Central memory CD8-positive, alpha-beta T cell (primary cell): Measurements from ENCODE around the gene RASGRP2.

Experiments
- ATAC-seq: fragments of 150-1000 bp; cut with Tn5 transposase; replicated peaks from 2 replicates; pipeline ENCODE4 v1.10.0; 2022; ENCODE audit warnings: mild to moderate bottlenecking, moderate FRiP score, moderate number of reproducible peaks; ENCODE audit not compliant: poor library complexity, severe bottlenecking; ENCODE audit errors: extremely low read depth
- DNase-seq, 2 donors: peaks; one replicate each; pipeline ENCODE4 v3.0.0; 2021; ENCODE audit warnings: low spot score in 2 of 2
- H3K27ac Mint-ChIP-seq: one replicate; pipeline ENCODE4 v1.8.0; 2022; ENCODE audit warnings: low read depth, mild to moderate bottlenecking, moderate library complexity, mixed read lengths
- H3K27me3 Mint-ChIP-seq: one replicate; pipeline ENCODE4 v1.8.0; 2022; ENCODE audit warnings: mixed read lengths
- H3K36me3 Mint-ChIP-seq: one replicate; pipeline ENCODE4 v1.8.0; 2022; ENCODE audit warnings: mild to moderate bottlenecking, moderate library complexity, mixed read lengths; ENCODE audit not compliant: insufficient read depth
- H3K4me1 Mint-ChIP-seq: one replicate; pipeline ENCODE4 v1.8.0; 2022; ENCODE audit warnings: mixed read lengths
- H3K4me3 Mint-ChIP-seq: one replicate; pipeline ENCODE4 v1.8.0; 2022; ENCODE audit warnings: mild to moderate bottlenecking, moderate library complexity, mixed read lengths
- H3K9me3 Mint-ChIP-seq: one replicate; pipeline ENCODE4 v1.8.0; 2022; ENCODE audit warnings: mixed read lengths

Gene RASGRP2

DNA sequence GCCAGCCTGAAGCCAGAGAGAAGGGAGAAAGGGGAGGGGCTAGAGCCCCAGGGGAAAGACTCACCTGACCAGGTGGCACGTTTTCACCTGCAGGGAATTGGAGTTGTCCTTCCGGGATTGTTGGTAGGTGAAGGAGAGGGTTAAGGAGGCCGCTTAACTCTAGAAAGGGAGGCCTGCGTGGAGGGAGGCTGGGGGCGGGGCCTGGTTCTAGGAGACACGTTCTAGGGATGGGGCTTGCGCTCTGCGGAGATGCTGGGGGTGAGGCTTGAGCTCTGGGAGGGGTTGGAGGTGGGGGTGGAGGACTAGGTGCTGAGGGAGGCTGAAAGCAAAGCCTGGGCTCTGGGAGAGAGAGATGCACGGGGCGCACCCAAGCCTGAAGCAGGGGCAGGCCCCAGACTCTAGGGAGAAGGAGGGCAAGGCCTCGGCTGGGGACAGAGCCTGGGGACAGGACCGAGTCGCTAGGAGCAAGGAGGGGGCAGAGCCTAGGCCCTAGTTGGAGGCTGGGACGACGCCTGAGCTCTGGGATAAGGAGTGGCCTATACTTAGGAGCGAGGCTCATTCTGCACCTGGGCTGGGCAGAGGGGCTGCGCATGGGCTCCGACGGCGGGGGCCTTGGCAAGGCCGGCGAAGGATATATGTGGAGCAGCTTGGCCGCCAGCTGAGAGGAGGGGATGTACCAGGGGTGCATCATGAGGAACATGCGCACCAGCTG, 2.4 kb downstream of the RASGRP2 start:
- Mint-ChIP-seq H3K27me3 (no peaks in the 10 kb centered on the region), H3K27ac (peak overlapping the region; percentile 57), H3K4me1 (peaks cover 53% of the 10 kb centered on the region)

DNA sequence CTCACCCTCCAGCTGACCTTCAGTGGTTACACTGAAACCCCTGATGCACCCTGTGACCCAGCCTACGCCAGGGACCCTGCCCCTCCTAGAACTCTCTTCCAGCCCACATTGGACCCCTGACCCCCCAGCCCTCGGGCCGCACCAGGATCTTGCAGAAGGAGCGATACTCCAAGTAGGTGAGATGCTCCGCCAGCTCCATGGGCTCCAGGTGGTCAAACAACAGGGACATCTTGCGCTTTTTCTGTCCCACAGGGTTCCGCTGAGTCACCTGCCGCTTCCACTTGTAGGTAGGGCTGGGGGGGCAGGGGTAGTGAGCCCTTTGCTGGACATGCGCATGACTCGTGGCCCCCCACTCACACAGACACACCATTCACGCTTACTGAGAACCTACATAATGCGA, 4.1 kb downstream of the RASGRP2 start:
- no peaks in the 10 kb centered on the region for H3K9me3 Mint-ChIP-seq
- H3K36me3 Mint-ChIP-seq, result peaks cover 61% of the 10 kb centered on the region
- H3K27me3 Mint-ChIP-seq, result no peaks in the 10 kb centered on the region
- no peak overlapping the region for H3K4me3 Mint-ChIP-seq
- no peak for DNase-seq
- H3K4me1 Mint-ChIP-seq, result peaks cover 53% of the 10 kb centered on the region
- no peak overlapping the region for H3K27ac Mint-ChIP-seq
- no peak for ATAC-seq

More for the DNA sequence above, 2.4 kb downstream of the RASGRP2 start:
- ATAC-seq, result no peak
- no peak for DNase-seq
- Mint-ChIP-seq H3K36me3 (peaks cover 63% of the 10 kb centered on the region), H3K9me3 (no peaks in the 10 kb centered on the region), H3K4me3 (peak overlapping the region; percentile 97)

DNA sequence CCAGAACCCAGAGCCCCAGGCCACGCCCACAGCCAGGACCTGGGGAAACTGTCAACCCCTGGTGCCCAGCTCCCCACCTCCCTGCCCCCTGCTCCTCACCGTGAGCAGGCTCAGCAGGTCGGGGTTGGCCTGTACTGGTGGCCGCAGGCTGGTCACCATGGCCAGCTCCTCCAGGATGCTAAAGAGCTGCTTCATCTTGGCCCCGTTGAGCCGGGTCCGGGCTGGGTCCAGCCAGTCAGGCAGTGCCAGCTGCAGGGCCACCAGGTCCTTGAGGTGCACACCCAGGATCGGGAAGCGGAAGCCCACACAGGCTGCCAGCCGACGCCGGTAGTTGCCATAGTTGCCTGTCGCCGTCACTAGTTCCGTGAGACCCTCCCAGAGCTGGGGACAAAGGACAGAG, 7.3 kb downstream of the RASGRP2 start:
- Mint-ChIP-seq H3K27me3 (no peaks in the 10 kb centered on the region), H3K4me3 (no peak overlapping the region), H3K4me1 (peaks cover 47% of the 10 kb centered on the region), H3K27ac (no peak overlapping the region), H3K9me3 (no peaks in the 10 kb centered on the region), H3K36me3 (peaks cover 71% of the 10 kb centered on the region)
- no peak for ATAC-seq
- DNase-seq, result no peak

GRCh38 chr11:64735725-64736259, 8.2 kb downstream of the RASGRP2 start:
- H3K4me3 Mint-ChIP-seq, result no peak overlapping the region
- peaks cover 42% of the 10 kb centered on the region for H3K4me1 Mint-ChIP-seq
- DNase-seq (no peak), ATAC-seq (no peak)
- H3K36me3 Mint-ChIP-seq, result peaks cover 71% of the 10 kb centered on the region
- H3K27me3 Mint-ChIP-seq, result no peaks in the 10 kb centered on the region
- no peak overlapping the region for H3K27ac Mint-ChIP-seq
- H3K9me3 Mint-ChIP-seq, result no peaks in the 10 kb centered on the region

- H3K27me3 Mint-ChIP-seq, result no peaks in the 10 kb centered on the region
- H3K9me3 Mint-ChIP-seq, result no peaks in the 10 kb centered on the region
- H3K36me3 Mint-ChIP-seq, result peaks cover 71% of the 10 kb centered on the region
- H3K27ac Mint-ChIP-seq, result peak overlapping the region; percentile 8
- no peak for DNase-seq
- no peak overlapping the region for H3K4me3 Mint-ChIP-seq
- peaks cover 35% of the 10 kb centered on the region for H3K4me1 Mint-ChIP-seq
- no peak for ATAC-seq
Observed at GRCh38 chr11:64734811-64735724, 8.9 kb downstream of the RASGRP2 start.

DNA sequence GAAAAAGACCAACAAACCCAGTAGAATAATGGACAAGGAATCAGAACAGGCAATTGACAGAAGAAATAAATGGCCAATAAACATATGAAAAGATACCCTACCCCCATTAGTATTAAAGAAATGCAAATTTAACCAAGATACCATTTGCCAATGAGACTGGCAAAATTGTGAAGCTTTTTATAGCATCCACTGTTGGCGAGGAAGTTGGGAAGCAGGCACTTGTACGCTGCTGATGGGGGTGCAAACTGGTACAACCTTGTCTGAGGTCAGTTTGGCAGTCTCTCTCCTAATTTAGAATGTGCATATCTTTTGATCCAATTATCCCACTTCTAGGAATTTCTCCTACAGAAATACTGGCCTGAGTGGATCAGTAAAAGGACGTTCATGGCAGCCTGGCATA, 12.3 kb downstream of the RASGRP2 start:
- Mint-ChIP-seq H3K27ac (no peak overlapping the region), H3K4me1 (peaks cover 23% of the 10 kb centered on the region), H3K27me3 (no peaks in the 10 kb centered on the region), H3K9me3 (no peaks in the 10 kb centered on the region), H3K4me3 (no peak overlapping the region), H3K36me3 (peaks cover 68% of the 10 kb centered on the region)
- ATAC-seq (no peak), DNase-seq (no peak)

- Mint-ChIP-seq H3K4me1 (peaks cover 21% of the 10 kb centered on the region), H3K36me3 (peaks cover 64% of the 10 kb centered on the region), H3K27me3 (no peaks in the 10 kb centered on the region), H3K4me3 (no peak overlapping the region), H3K9me3 (no peaks in the 10 kb centered on the region), H3K27ac (no peak overlapping the region)
- ATAC-seq (no peak), DNase-seq (no peak)
Observed at GRCh38 chr11:64729851-64730382, 14.0 kb downstream of the RASGRP2 start.

GRCh38 chr11:64728757-64729365, 15.1 kb downstream of the RASGRP2 start:
- ATAC-seq, result no peak
- Mint-ChIP-seq H3K36me3 (peaks cover 58% of the 10 kb centered on the region), H3K27me3 (no peaks in the 10 kb centered on the region)

DNA sequence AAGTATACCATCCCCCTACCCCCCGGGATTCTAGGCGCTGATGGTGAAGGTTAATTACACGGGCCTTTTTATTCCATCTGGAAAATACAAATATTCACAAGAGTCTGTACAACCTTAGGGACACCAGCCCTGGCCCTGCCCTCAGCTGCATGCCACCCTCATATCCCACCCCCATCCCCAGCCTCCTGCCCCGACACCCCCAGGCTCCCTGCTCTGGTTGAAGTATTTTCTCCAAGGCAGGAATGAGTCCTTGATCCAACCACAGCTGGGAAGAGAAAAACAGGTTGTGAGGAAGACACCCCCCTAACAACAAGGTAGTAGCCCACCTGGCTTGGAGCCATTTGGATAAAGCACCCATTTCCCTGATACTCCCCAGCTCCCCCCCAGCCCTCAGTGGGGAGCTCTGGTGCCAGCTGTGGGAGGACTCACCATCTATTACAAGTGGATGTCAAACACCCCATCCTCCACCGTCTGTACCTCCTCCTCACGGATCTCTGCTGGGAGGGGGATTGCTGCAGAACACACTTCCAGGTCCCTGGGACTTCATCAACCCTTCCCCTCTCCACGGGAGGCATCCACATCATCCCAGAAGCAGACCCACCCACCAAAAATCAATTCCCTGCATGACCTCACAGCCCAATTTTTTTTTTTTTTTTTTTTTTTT, 16.9 kb downstream of the RASGRP2 start:
- Mint-ChIP-seq H3K27me3 (peaks cover 8% of the 10 kb centered on the region), H3K4me1 (peaks cover 17% of the 10 kb centered on the region), H3K36me3 (peaks cover 43% of the 10 kb centered on the region), H3K4me3 (no peak overlapping the region), H3K27ac (no peak overlapping the region), H3K9me3 (no peaks in the 10 kb centered on the region)
- no peak for DNase-seq
- no peak for ATAC-seq

More at GRCh38 chr11:64728757-64729365, 15.1 kb downstream of the RASGRP2 start:
- DNase-seq, result no peak
- no peak overlapping the region for H3K27ac Mint-ChIP-seq
- peaks cover 19% of the 10 kb centered on the region for H3K4me1 Mint-ChIP-seq
- H3K9me3 Mint-ChIP-seq, result no peaks in the 10 kb centered on the region
- no peak overlapping the region for H3K4me3 Mint-ChIP-seq

DNA sequence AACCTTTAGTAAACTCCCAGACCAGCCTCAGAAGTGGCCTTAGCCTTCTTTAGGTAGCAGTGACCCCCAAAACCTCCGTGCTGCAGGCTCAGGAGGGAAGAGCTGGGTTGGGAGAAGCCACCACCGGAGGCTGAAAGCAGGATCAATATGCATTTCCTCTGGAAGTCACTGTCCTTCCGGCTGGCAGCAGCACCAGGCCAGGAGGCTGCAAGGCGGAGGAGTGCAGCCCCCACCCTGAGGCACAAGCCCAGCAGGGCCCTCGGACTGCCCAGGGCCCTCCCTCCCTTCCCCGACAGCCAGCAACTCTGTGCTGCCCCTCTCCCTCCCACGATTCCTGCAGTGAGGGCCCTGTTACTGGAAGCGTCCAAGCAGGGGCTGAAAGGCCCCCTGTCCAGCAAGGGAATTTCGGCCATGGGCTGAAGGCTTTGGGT, 17.7 kb downstream of the RASGRP2 start:
- DNase-seq, result no peak
- H3K4me3 Mint-ChIP-seq, result no peak overlapping the region
- no peak for ATAC-seq
- peaks cover 10% of the 10 kb centered on the region for H3K4me1 Mint-ChIP-seq
- H3K36me3 Mint-ChIP-seq, result peaks cover 37% of the 10 kb centered on the region
- H3K9me3 Mint-ChIP-seq, result no peaks in the 10 kb centered on the region
- H3K27ac Mint-ChIP-seq, result no peak overlapping the region
- peaks cover 16% of the 10 kb centered on the region for H3K27me3 Mint-ChIP-seq

DNA sequence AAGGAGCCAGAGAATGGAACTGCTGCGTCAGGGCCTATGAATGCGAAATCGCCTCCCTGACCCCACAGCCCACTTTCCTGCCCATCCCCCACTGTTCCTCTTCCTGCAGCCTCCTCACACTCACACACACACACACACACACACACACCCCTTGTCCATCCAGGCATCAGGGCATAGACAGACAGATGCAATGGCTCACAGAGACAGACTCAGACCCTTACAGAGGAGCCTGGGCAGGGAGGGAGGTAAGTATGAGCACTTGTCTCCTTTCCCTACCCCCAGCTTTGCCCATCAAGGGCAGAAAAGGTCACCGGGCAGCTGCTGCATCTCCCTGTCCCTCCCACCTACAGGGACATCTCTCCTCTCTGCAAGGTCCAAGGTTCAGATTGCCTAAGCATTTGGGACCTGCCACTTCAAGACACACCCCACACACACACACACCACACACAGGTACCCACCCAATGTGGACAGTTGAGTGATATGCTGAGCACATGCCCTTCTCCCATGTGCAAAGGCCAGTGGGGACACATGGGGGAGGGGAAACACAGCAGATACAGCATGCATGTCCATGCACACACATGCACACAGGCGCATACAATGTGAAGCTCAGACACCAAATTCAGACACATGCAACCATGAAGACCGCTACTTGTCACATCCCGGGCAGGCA, 18.9 kb downstream of the RASGRP2 start:
- peak overlapping the region; percentile 22 for H3K27ac Mint-ChIP-seq
- H3K27me3 Mint-ChIP-seq, result peaks cover 28% of the 10 kb centered on the region
- H3K36me3 Mint-ChIP-seq, result peaks cover 28% of the 10 kb centered on the region
- DNase-seq (no peak), ATAC-seq (no peak)
- H3K9me3 Mint-ChIP-seq, result no peaks in the 10 kb centered on the region
- no peak overlapping the region for H3K4me3 Mint-ChIP-seq
- H3K4me1 Mint-ChIP-seq, result peaks cover 10% of the 10 kb centered on the region
